Measurements from ENCODE around the gene TBX15.
A peak's percentile ranks its signal among the peaks of the same experiment; 100 is the strongest.

The TBX15 gene

GRCh38 chr1:119001181-119002027 is 13.3 kb upstream of the TBX15 start:
- DNase-seq: no peak

GRCh38 chr1:119000371-119001180 is 12.4 kb upstream of the TBX15 start:
- DNase-seq: no peak

- no peak for DNase-seq
Observed at GRCh38 chr1:118999348-119000071, 11.4 kb upstream of the TBX15 start.

GRCh38 chr1:118998171-118998570 is 10.0 kb upstream of the TBX15 start:
- DNase-seq: no peak

- no peak for DNase-seq
Observed at GRCh38 chr1:118997225-118997624, 9.1 kb upstream of the TBX15 start.

- no peak for DNase-seq
Observed at GRCh38 chr1:118995312-118996016, 7.3 kb upstream of the TBX15 start.

- DNase-seq: no peak
Observed at GRCh38 chr1:118993700-118994026, 5.5 kb upstream of the TBX15 start.

- no peak for DNase-seq
Observed at GRCh38 chr1:118992868-118993699, 4.9 kb upstream of the TBX15 start.

- DNase-seq: no peak
Observed at GRCh38 chr1:118992237-118992825, 4.2 kb upstream of the TBX15 start.

- no peak for DNase-seq
Observed at GRCh38 chr1:118991448-118991847, 3.3 kb upstream of the TBX15 start.

GRCh38 chr1:118990513-118991152 is 2.5 kb upstream of the TBX15 start:
- no peak for DNase-seq

- no peak for DNase-seq
Observed at GRCh38 chr1:118989878-118990378, 1.8 kb upstream of the TBX15 start.

- no peak for DNase-seq
Observed at GRCh38 chr1:118989006-118989815, 1.1 kb upstream of the TBX15 start.

GRCh38 chr1:118987468-118988185 is 516 bp downstream of the TBX15 start:
- DNase-seq: peak; percentile 19

- no peak for DNase-seq
Observed at GRCh38 chr1:118986555-118987467, 1.3 kb downstream of the TBX15 start.

GRCh38 chr1:118985640-118986554 is 2.2 kb downstream of the TBX15 start:
- no peak for DNase-seq
